GM23338 (cell line): ENCODE results near the gene MAPK13. TPM values are rescaled to one million over a fixed set of nuclear protein-coding genes. Genes with fewer than 3 reads are reported as not detected.

ENCODE experiments used
- ATAC-seq: fragments of 200-7000 bp; cut with Tn5 transposase; 3 replicates; pipeline ENCODE4 v1.9.1; 2020
- DNase-seq: peaks from one replicate; pipeline ENCODE4 v3.0.0-alpha.2; 2015; ENCODE audit warnings: low spot score
- H2AFZ ChIP-seq: fragments of 200-600 bp; sonication (generic); 2 replicates; pipeline ENCODE4 v1.8.0; 2016; ENCODE audit warnings: antibody characterized with exemption, mild to moderate bottlenecking, moderate library complexity
- H3F3A ChIP-seq: fragments of 200-600 bp; sonication (generic); replicated peaks from 2 replicates; pipeline ENCODE4 v1.8.0; 2017; ENCODE audit warnings: antibody characterized with exemption, mixed run types, low read depth
- H3K27ac ChIP-seq: fragments of 200-600 bp; sonication (generic); 2 replicates; pipeline ENCODE4 v1.6.1; 2016; ENCODE audit warnings: low read depth
- H3K27me3 ChIP-seq: fragments of 200-600 bp; sonication (generic); 2 replicates; pipeline ENCODE4 v1.8.0; 2016; ENCODE audit warnings: mild to moderate bottlenecking, mixed run types, moderate library complexity; ENCODE audit not compliant: insufficient read depth
- H3K36me3 ChIP-seq: fragments of 200-600 bp; sonication (generic); 2 replicates; pipeline ENCODE4 v1.8.0; 2016; ENCODE audit warnings: mild to moderate bottlenecking; ENCODE audit not compliant: insufficient read depth
- H3K4me1 ChIP-seq: fragments of 200-600 bp; sonication (generic); 2 replicates; pipeline ENCODE4 v1.8.0; 2016; ENCODE audit warnings: mild to moderate bottlenecking, moderate library complexity; ENCODE audit not compliant: insufficient read depth
- H3K4me2 ChIP-seq: fragments of 200-600 bp; sonication (generic); 2 replicates; pipeline ENCODE4 v1.7.1; 2017; ENCODE audit warnings: mixed run types
- H3K4me3 ChIP-seq: fragments of 200-600 bp; sonication (generic); 2 replicates; pipeline ENCODE4 v1.6.1; 2016; ENCODE audit warnings: mixed run types
- H3K79me2 ChIP-seq: fragments of 200-600 bp; sonication (generic); replicated peaks from 2 replicates; pipeline ENCODE4 v1.8.0; 2017; ENCODE audit warnings: mild to moderate bottlenecking; ENCODE audit not compliant: insufficient read depth
- H3K9me2 ChIP-seq: fragments of 200-600 bp; sonication (generic); 2 replicates; pipeline ENCODE4 v1.8.0; 2017; ENCODE audit not compliant: insufficient read depth
- H4K20me1 ChIP-seq: fragments of 200-600 bp; sonication (generic); replicated peaks from 2 replicates; pipeline ENCODE4 v1.8.0; 2017; ENCODE audit warnings: mild to moderate bottlenecking; ENCODE audit not compliant: insufficient read depth
- H3K27ac Mint-ChIP-seq: 2 replicates; pipeline ENCODE4 v1.8.0; 2020; ENCODE audit warnings: inconsistent platforms, mild to moderate bottlenecking, moderate library complexity, mixed read lengths
- H3K27me3 Mint-ChIP-seq: 3 replicates; pipeline ENCODE4 v1.8.0; 2022; ENCODE audit warnings: low read depth, mild to moderate bottlenecking, moderate library complexity, mixed read lengths, inconsistent platforms; ENCODE audit not compliant: insufficient read depth, poor library complexity
- H3K36me3 Mint-ChIP-seq: 3 replicates; pipeline ENCODE4 v1.8.0; 2021; ENCODE audit warnings: low read depth, mild to moderate bottlenecking, inconsistent platforms, moderate library complexity, mixed read lengths
- H3K4me1 Mint-ChIP-seq: 3 replicates; pipeline ENCODE4 v1.8.0; 2020; ENCODE audit warnings: mild to moderate bottlenecking, inconsistent platforms, mixed read lengths
- H3K4me3 Mint-ChIP-seq: 3 replicates; pipeline ENCODE4 v1.8.0; 2021; ENCODE audit warnings: moderate library complexity, mild to moderate bottlenecking, inconsistent platforms, mixed read lengths
- H3K9me3 Mint-ChIP-seq: 3 replicates; pipeline ENCODE4 v1.8.0; 2020; ENCODE audit warnings: moderate library complexity, mild to moderate bottlenecking, inconsistent platforms, mixed read lengths
- CREB1 ChIP-seq: fragments of 250-450 bp; sonication (Bioruptor Pico); IDR thresholded peaks from 2 replicates; pipeline ENCODE4 v1.5.0; 2020; ENCODE audit warnings: low read depth, mild to moderate bottlenecking, moderate library complexity
- ETS1 ChIP-seq: IDR thresholded peaks from 2 replicates; pipeline ENCODE4 v1.6.1; 2016; ENCODE audit warnings: antibody characterized with exemption
- EZH2 ChIP-seq: fragments of 200-600 bp; sonication (generic); IDR thresholded peaks from one replicate; pipeline ENCODE4 v1.8.0; 2017; ENCODE audit warnings: antibody characterized with exemption, mild to moderate bottlenecking, low read depth; ENCODE audit not compliant: unreplicated experiment
- EZH2phosphoT487 ChIP-seq: fragments of 200-600 bp; sonication (generic); IDR thresholded peaks from one replicate; pipeline ENCODE4 v1.8.1; 2018; ENCODE audit warnings: antibody characterized with exemption; ENCODE audit not compliant: unreplicated experiment
- JUNB ChIP-seq: IDR thresholded peaks from one replicate; pipeline ENCODE4 v1.6.1; 2016; ENCODE audit warnings: antibody characterized with exemption; ENCODE audit not compliant: unreplicated experiment
- STAT1 ChIP-seq: IDR thresholded peaks from one replicate; pipeline ENCODE4 v1.6.1; 2016; ENCODE audit warnings: antibody characterized with exemption; ENCODE audit not compliant: unreplicated experiment
- ZNF114 ChIP-seq: fragments of 250-450 bp; sonication (Bioruptor Pico); IDR thresholded peaks from 2 replicates; pipeline ENCODE4 v1.5.0; 2020; ENCODE audit warnings: mild to moderate bottlenecking, moderate library complexity
- ZNF331 ChIP-seq: fragments of 250-450 bp; sonication (Bioruptor Pico); IDR thresholded peaks from 2 replicates; pipeline ENCODE4 v1.5.0; 2020; ENCODE audit warnings: low read depth, mild to moderate bottlenecking, moderate library complexity
- polyA plus RNA-seq: library from polyadenylated mRNA; unstranded; fragments of >200 nt; fragmentation: Nextera tagmentation; extraction: Ambion mirVana; gene quantifications from 2 replicates; pipeline ENCODE4 v1.2.1, GENCODE V29; 2016
- total RNA-seq: library from RNA; depleted of rRNA; stranded (reverse); fragments of >200 nt; shearing (Covaris generic); gene quantifications from 2 replicates; pipeline ENCODE4 v1.2.3, GENCODE V29; 2014
- TF ChIP-seq, protein P1 (sequence below), 2 experiments: fragments of 200-600 bp in 1 of 2; sonication (generic) in 1 of 2; conservative IDR thresholded peaks; 2 replicates each; pipeline versions ENCODE4 v1.5.1 to v1.6.1; 2016 to 2017; ENCODE audit warnings: antibody characterized with exemption in 2 of 2, low read depth in 2 of 2, mild to moderate bottlenecking in 2 of 2, moderate library complexity in 1 of 2
- TF ChIP-seq, protein P2 (sequence below): IDR thresholded peaks from one replicate; pipeline ENCODE4 v1.6.1; 2018; ENCODE audit warnings: antibody characterized with exemption; ENCODE audit not compliant: unreplicated experiment
- TF ChIP-seq, protein P3 (sequence below): fragments of 250-450 bp; sonication (Bioruptor Pico); IDR thresholded peaks from 2 replicates; pipeline ENCODE4 v1.5.0; 2020; ENCODE audit warnings: mild to moderate bottlenecking, moderate library complexity

MAPK13 gene
- total and polyA plus RNA-seq, 2 experiments from 2014 or later = 6.3 to 12.3 TPM

- TF ChIP-seq, protein P1, sequence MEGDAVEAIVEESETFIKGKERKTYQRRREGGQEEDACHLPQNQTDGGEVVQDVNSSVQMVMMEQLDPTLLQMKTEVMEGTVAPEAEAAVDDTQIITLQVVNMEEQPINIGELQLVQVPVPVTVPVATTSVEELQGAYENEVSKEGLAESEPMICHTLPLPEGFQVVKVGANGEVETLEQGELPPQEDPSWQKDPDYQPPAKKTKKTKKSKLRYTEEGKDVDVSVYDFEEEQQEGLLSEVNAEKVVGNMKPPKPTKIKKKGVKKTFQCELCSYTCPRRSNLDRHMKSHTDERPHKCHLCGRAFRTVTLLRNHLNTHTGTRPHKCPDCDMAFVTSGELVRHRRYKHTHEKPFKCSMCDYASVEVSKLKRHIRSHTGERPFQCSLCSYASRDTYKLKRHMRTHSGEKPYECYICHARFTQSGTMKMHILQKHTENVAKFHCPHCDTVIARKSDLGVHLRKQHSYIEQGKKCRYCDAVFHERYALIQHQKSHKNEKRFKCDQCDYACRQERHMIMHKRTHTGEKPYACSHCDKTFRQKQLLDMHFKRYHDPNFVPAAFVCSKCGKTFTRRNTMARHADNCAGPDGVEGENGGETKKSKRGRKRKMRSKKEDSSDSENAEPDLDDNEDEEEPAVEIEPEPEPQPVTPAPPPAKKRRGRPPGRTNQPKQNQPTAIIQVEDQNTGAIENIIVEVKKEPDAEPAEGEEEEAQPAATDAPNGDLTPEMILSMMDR (conservative IDR thresholded peaks at IDR 0.05; ENCODE audit: low read depth in 2 of 2) = no peak
- no peak for TF ChIP-seq ZNF114
- TF ChIP-seq JUNB = no peak
- TF ChIP-seq ZNF331 (CRISPR knock-in tag) = no peak
- TF ChIP-seq EZH2 = no peak
Measured at GRCh38 chr6:36147294-36147693, 17.0 kb downstream of the MAPK13 start (continued).

DNA sequence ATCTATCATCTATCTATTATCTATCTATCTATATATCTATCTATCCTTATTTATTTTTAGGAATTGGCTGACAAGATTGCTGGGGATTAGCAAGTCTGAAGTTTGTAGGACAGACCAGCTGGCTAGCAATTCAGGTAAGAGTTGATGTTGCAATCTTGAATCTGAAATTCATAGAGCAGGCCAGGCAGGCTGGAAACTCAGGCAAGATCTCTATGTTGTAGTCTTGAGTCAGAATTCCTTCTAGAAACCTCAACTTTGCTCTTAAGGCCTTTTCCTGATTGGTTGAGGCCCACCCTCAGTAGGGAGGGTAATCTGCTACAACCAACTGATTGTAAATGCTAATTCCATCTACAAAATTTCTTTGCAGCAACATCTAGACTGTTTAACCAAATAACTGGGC lies 19.2 kb downstream of the MAPK13 start:
- Mint-ChIP-seq H3K4me3 (no peak overlapping the region), H3K9me3 (peaks cover 17% of the 10 kb centered on the region), H3K27ac (no peak overlapping the region), H3K36me3 (peaks cover 3% of the 10 kb centered on the region), H3K4me1 (no peaks in the 10 kb centered on the region), H3K27me3 (peaks cover 1% of the 10 kb centered on the region)
- Histone ChIP-seq H3K4me3 (no peak overlapping the region), H3K79me2 (no peaks in the 10 kb centered on the region), H3K27me3 (no peaks in the 10 kb centered on the region), H3K9me2 (no peaks in the 10 kb centered on the region), H3K36me3 (no peaks in the 10 kb centered on the region), H3F3A (no peaks in the 10 kb centered on the region), H4K20me1 (no peaks in the 10 kb centered on the region), H3K27ac (no peak overlapping the region), H3K4me1 (no peaks in the 10 kb centered on the region), H3K4me2 (no peak overlapping the region), H2AFZ (no peak overlapping the region)
- no peak for DNase-seq
- ATAC-seq = no peak
- TF ChIP-seq, protein P2, sequence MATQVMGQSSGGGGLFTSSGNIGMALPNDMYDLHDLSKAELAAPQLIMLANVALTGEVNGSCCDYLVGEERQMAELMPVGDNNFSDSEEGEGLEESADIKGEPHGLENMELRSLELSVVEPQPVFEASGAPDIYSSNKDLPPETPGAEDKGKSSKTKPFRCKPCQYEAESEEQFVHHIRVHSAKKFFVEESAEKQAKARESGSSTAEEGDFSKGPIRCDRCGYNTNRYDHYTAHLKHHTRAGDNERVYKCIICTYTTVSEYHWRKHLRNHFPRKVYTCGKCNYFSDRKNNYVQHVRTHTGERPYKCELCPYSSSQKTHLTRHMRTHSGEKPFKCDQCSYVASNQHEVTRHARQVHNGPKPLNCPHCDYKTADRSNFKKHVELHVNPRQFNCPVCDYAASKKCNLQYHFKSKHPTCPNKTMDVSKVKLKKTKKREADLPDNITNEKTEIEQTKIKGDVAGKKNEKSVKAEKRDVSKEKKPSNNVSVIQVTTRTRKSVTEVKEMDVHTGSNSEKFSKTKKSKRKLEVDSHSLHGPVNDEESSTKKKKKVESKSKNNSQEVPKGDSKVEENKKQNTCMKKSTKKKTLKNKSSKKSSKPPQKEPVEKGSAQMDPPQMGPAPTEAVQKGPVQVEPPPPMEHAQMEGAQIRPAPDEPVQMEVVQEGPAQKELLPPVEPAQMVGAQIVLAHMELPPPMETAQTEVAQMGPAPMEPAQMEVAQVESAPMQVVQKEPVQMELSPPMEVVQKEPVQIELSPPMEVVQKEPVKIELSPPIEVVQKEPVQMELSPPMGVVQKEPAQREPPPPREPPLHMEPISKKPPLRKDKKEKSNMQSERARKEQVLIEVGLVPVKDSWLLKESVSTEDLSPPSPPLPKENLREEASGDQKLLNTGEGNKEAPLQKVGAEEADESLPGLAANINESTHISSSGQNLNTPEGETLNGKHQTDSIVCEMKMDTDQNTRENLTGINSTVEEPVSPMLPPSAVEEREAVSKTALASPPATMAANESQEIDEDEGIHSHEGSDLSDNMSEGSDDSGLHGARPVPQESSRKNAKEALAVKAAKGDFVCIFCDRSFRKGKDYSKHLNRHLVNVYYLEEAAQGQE = no peak
- TF ChIP-seq EZH2 = no peak
- no peak for TF ChIP-seq STAT1
- TF ChIP-seq ETS1 = no peak
- TF ChIP-seq EZH2phosphoT487 = no peak
- no peak for TF ChIP-seq CREB1 (CRISPR knock-in tag)
- TF ChIP-seq, protein P3, sequence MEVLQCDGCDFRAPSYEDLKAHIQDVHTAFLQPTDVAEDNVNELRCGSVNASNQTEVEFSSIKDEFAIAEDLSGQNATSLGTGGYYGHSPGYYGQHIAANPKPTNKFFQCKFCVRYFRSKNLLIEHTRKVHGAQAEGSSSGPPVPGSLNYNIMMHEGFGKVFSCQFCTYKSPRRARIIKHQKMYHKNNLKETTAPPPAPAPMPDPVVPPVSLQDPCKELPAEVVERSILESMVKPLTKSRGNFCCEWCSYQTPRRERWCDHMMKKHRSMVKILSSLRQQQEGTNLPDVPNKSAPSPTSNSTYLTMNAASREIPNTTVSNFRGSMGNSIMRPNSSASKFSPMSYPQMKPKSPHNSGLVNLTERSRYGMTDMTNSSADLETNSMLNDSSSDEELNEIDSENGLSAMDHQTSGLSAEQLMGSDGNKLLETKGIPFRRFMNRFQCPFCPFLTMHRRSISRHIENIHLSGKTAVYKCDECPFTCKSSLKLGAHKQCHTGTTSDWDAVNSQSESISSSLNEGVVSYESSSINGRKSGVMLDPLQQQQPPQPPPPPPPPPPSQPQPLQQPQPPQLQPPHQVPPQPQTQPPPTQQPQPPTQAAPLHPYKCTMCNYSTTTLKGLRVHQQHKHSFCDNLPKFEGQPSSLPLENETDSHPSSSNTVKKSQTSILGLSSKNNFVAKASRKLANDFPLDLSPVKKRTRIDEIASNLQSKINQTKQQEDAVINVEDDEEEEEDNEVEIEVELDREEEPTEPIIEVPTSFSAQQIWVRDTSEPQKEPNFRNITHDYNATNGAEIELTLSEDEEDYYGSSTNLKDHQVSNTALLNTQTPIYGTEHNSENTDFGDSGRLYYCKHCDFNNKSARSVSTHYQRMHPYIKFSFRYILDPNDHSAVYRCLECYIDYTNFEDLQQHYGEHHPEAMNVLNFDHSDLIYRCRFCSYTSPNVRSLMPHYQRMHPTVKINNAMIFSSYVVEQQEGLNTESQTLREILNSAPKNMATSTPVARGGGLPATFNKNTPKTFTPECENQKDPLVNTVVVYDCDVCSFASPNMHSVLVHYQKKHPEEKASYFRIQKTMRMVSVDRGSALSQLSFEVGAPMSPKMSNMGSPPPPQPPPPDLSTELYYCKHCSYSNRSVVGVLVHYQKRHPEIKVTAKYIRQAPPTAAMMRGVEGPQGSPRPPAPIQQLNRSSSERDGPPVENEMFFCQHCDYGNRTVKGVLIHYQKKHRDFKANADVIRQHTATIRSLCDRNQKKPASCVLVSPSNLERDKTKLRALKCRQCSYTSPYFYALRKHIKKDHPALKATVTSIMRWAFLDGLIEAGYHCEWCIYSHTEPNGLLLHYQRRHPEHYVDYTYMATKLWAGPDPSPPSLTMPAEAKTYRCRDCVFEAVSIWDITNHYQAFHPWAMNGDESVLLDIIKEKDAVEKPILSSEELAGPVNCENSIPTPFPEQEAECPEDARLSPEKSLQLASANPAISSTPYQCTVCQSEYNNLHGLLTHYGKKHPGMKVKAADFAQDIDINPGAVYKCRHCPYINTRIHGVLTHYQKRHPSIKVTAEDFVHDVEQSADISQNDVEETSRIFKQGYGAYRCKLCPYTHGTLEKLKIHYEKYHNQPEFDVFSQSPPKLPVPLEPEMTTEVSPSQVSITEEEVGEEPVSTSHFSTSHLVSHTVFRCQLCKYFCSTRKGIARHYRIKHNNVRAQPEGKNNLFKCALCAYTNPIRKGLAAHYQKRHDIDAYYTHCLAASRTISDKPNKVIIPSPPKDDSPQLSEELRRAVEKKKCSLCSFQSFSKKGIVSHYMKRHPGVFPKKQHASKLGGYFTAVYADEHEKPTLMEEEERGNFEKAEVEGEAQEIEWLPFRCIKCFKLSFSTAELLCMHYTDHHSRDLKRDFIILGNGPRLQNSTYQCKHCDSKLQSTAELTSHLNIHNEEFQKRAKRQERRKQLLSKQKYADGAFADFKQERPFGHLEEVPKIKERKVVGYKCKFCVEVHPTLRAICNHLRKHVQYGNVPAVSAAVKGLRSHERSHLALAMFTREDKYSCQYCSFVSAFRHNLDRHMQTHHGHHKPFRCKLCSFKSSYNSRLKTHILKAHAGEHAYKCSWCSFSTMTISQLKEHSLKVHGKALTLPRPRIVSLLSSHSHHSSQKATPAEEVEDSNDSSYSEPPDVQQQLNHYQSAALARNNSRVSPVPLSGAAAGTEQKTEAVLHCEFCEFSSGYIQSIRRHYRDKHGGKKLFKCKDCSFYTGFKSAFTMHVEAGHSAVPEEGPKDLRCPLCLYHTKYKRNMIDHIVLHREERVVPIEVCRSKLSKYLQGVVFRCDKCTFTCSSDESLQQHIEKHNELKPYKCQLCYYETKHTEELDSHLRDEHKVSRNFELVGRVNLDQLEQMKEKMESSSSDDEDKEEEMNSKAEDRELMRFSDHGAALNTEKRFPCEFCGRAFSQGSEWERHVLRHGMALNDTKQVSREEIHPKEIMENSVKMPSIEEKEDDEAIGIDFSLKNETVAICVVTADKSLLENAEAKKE (CRISPR knock-in tag) = no peak
